Ovary (tissue), 9 donors: Measurements from ENCODE around the gene WNT4. TPM values are rescaled to one million over a fixed set of nuclear protein-coding genes. Genes with fewer than 3 reads are reported as not detected.

ENCODE experiments used
- DNase-seq, 5 donors: peaks; one replicate each; pipeline ENCODE4 v3.0.0-alpha.2; 2019 to 2020
- H3K27ac ChIP-seq, 2 donors: fragments of 200-600 bp; one replicate each; pipeline versions ENCODE4 v1.5.1 to v1.8.0; 2019 to 2022
- H3K27me3 ChIP-seq: fragments of 200-600 bp; one replicate; pipeline ENCODE4 v1.8.0; 2022
- H3K36me3 ChIP-seq: fragments of 200-600 bp; sonication (generic); one replicate; pipeline ENCODE4 v1.5.1; 2019
- H3K4me1 ChIP-seq: one replicate; pipeline ENCODE4 v1.8.1; 2013; ENCODE audit warnings: mild to moderate bottlenecking, moderate library complexity; ENCODE audit not compliant: insufficient read depth
- H3K4me3 ChIP-seq: fragments of 200-600 bp; sonication (generic); one replicate; pipeline ENCODE4 v1.5.1; 2017
- H3K9me3 ChIP-seq, 2 donors: fragments of 200-600 bp in 1 of 2; sonication (generic) in 1 of 2; one replicate each; pipeline versions ENCODE4 v1.5.1 to v1.8.1; 2013 to 2019; ENCODE audit warnings: mild to moderate bottlenecking in 1 of 2, moderate library complexity in 1 of 2
- EP300 ChIP-seq: sonication (generic); formaldehyde crosslinking; IDR thresholded peaks from one replicate; pipeline ENCODE4 v1.6.1; 2017; ENCODE audit warnings: antibody characterized with exemption
- POLR2A ChIP-seq: fragments of 450-650 bp; IDR thresholded peaks from one replicate; pipeline ENCODE4 v1.6.1; 2017; ENCODE audit warnings: antibody characterized with exemption, mild to moderate bottlenecking, moderate library complexity
- WGBS, 3 donors: extraction: QIAGEN DNeasy Blood & Tissue Kit in 1 of 3; methylation state at CpG; one replicate each; pipeline versions ENCODE4 v1.1.5 to v1.1.7; 2013 to 2017; 5-methylcytosine and 5-hydroxymethylcytosine counted together
- intact Hi-C, 4 donors: fragments of 100-400 bp; cut with DNase I; formaldehyde crosslinking; loops; one replicate each; pipeline versions ENCODE4 v1.11.0 to v1.15.1; 2022 to 2023
- polyA plus RNA-seq, 2 donors: library from polyadenylated mRNA; stranded (reverse); fragments of 200-250 nt in 1 of 2; fragments of 350-450 nt in 1 of 2; fragmentation: Illumina TruSeq in 1 of 2; extraction: RNeasy Lipid Tissue Mini Kit (QIAGEN cat#74804) in 1 of 2; gene quantifications; one replicate each; pipeline ENCODE4 v1.2.3, GENCODE V29; 2013 to 2014
- total RNA-seq, 7 donors: library from RNA; depleted of rRNA in 2 of 7; stranded (reverse); fragments of >200 nt in 2 of 7; fragmentation: NEBNext Ultra II Directional in 3 of 7; extraction: Animal tissue kit (Norgen Biotek cat#: 25700) in 3 of 7; gene quantifications; one replicate each; pipeline versions ENCODE4 v1.1.0 to v1.2.4, GENCODE V29; 2016 to 2023
- TF ChIP-seq, protein P1 (sequence below), 3 donors: fragments of 450-650 bp in 2 of 3; fragments of 200-600 bp in 1 of 3; IDR thresholded peaks; one replicate each; pipeline versions ENCODE4 v1.5.1 to v1.8.0; 2016 to 2022; ENCODE audit warnings: antibody characterized with exemption in 3 of 3, mild to moderate bottlenecking in 1 of 3
- donor health status: DM: no; HTN: no; CAD: no; lungs with moderate emphysema.
- donor health status: DM: no; HTN: no; CAD: no.
- donor health status: Bipolar disorder and iron deficiency.
- donor health status: DM: yes; HTN: yes; CAD: no.
- donor health status: DM: no; HTN: no; CAD: no.
- donor health status: DM: yes; HTN: yes; CAD: no.

WNT4 gene
- total and polyA plus RNA-seq, 9 donors: 3.7 to 125 (median 17.2) TPM

DNA sequence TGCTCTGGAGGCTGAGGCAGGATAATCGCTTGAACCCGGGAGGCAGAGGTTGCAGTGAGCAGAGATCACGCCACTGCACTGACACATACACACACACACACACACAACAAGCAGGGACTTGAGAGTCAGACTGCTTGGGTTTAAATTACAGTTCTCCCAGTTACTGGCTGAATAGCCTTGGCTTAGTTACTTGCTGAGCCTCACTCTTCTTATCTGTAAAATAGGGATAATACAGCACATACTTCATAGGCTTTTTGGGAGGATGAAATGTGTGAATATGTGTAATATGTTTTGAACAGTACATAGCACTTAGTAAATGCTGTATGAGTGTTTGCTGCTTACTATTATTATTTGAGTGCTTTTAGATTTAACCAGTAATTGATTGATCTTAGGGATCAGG is 66.6 kb downstream of the WNT4 start:
- Histone ChIP-seq H3K4me1 (peaks cover 14% of the 10 kb centered on the region), H3K27me3 (no peaks in the 10 kb centered on the region), H3K9me3 (no peaks in the 10 kb centered on the region), H3K27ac (no peak overlapping the region), H3K36me3 (no peaks in the 10 kb centered on the region), H3K4me3 (no peak overlapping the region)
- WGBS, 3 donors: 86 to 95% (median 89%) methylated on average over 3 of the region's 3 CpGs
- DNase-seq: no peak
- TF ChIP-seq POLR2A (no peak), EP300 (no peak)
- TF ChIP-seq, protein P1, sequence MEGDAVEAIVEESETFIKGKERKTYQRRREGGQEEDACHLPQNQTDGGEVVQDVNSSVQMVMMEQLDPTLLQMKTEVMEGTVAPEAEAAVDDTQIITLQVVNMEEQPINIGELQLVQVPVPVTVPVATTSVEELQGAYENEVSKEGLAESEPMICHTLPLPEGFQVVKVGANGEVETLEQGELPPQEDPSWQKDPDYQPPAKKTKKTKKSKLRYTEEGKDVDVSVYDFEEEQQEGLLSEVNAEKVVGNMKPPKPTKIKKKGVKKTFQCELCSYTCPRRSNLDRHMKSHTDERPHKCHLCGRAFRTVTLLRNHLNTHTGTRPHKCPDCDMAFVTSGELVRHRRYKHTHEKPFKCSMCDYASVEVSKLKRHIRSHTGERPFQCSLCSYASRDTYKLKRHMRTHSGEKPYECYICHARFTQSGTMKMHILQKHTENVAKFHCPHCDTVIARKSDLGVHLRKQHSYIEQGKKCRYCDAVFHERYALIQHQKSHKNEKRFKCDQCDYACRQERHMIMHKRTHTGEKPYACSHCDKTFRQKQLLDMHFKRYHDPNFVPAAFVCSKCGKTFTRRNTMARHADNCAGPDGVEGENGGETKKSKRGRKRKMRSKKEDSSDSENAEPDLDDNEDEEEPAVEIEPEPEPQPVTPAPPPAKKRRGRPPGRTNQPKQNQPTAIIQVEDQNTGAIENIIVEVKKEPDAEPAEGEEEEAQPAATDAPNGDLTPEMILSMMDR (IDR thresholded peaks at IDR 0.05): no peak
- intact Hi-C loops: loop anchor here in 1 of 4 donors (2.0 kb wide), 1 partner anchor 14 kb away; no protein-coding TSS in a partner anchor

GRCh38 chr1:22075718-22076117 is 67.2 kb downstream of the WNT4 start:
- Histone ChIP-seq H3K27me3 (no peaks in the 10 kb centered on the region), H3K36me3 (no peaks in the 10 kb centered on the region), H3K4me1 (peaks cover 14% of the 10 kb centered on the region), H3K9me3 (no peaks in the 10 kb centered on the region), H3K4me3 (no peak overlapping the region), H3K27ac (no peak overlapping the region)
- intact Hi-C loops: loop anchor here in 1 of 4 donors (2.0 kb wide), 1 partner anchor 15 kb away; no protein-coding TSS in a partner anchor
- WGBS, 3 donors: 41 to 55% (median 50%) methylated on average over 2 of the region's 2 CpGs
- TF ChIP-seq POLR2A (no peak), EP300 (no peak)
- TF ChIP-seq, protein P1 (IDR thresholded peaks at IDR 0.05): no peak
- DNase-seq: no peak

- Histone ChIP-seq H3K36me3 (no peaks in the 10 kb centered on the region), H3K27ac (no peak overlapping the region), H3K9me3 (no peaks in the 10 kb centered on the region), H3K4me1 (peaks cover 16% of the 10 kb centered on the region), H3K27me3 (no peaks in the 10 kb centered on the region), H3K4me3 (no peak overlapping the region)
- WGBS, 3 donors: 4 to 14% (median 14%) methylated on average over 1 of the region's 1 CpG
- TF ChIP-seq POLR2A (no peak), EP300 (no peak)
- TF ChIP-seq, protein P1 (IDR thresholded peaks at IDR 0.05): no peak
- DNase-seq: no peak
- intact Hi-C loops: no loop called here
These were observed 68.1 kb downstream of the WNT4 start for GRCh38 chr1:22074803-22075202.

- Histone ChIP-seq H3K27ac (no peak overlapping the region), H3K36me3 (no peaks in the 10 kb centered on the region), H3K4me1 (peaks cover 27% of the 10 kb centered on the region), H3K4me3 (no peak overlapping the region), H3K27me3 (no peaks in the 10 kb centered on the region), H3K9me3 (no peaks in the 10 kb centered on the region)
- no peak for DNase-seq
- intact Hi-C loops: no loop called here
- 64 to 68% (median 64%) methylated on average over 2 of the region's 2 CpGs for WGBS, 3 donors
- TF ChIP-seq, protein P1 (IDR thresholded peaks at IDR 0.05): no peak
- TF ChIP-seq EP300 (no peak), POLR2A (no peak)
These were observed 71.4 kb downstream of the WNT4 start for GRCh38 chr1:22071511-22071910.

Other genes with a start within 250 kb of the WNT4 start
- gene HSPG2, start 205.8 kb downstream of the WNT4 start, total RNA-seq: 100 to 1,000 TPM in 4 of 7 donors, 10 to 100 TPM in 3; 27.3 to 294 (median 116) TPM
- gene HSPG2, start 205.8 kb downstream of the WNT4 start, polyA plus RNA-seq: 10 to 100 TPM; 37.9 to 65.0 TPM
- 10 to 100 TPM in 2 of 7 donors, 1 to 10 TPM in 1, not detected in 4; 2.6 to 19.2 (median 15.4) TPM for gene CELA3B, start 166.1 kb downstream of the WNT4 start, total RNA-seq
- not detected for gene CELA3B, start 166.1 kb downstream of the WNT4 start, polyA plus RNA-seq
- gene CELA3A, start 141.4 kb downstream of the WNT4 start, total RNA-seq: 10 to 100 TPM in 2 of 7 donors, 1 to 10 TPM in 1, under 1 TPM in 1, not detected in 3; 0.42 to 25.4 (median 14.1) TPM
- gene CELA3A, start 141.4 kb downstream of the WNT4 start, polyA plus RNA-seq: under 1 TPM in 1 of 2 donors, not detected in 1; 0.12 TPM
- 100 to 1,000 TPM; 111 to 238 (median 200) TPM for gene CDC42, start 90.4 kb downstream of the WNT4 start, total RNA-seq
- gene CDC42, start 90.4 kb downstream of the WNT4 start, polyA plus RNA-seq: 100 to 1,000 TPM; 113 to 238 TPM